ENCODE data around the gene RAB6D.

GRCh38 chr2:131322209-131322608 lies 41.8 kb downstream of the RAB6D start:
- TF ChIP-seq CTCF (IDR thresholded peaks at IDR 0.05) (no peak), TP53 (CRISPR knock-in tag; IDR thresholded peaks at IDR 0.05) (no peak), ATF2 (CRISPR knock-in tag; IDR thresholded peaks at IDR 0.05; ENCODE audit: borderline replicate concordance, low read depth) (no peak), E2F1 (CRISPR knock-in tag; IDR thresholded peaks at IDR 0.05) (no peak), ARID4B (CRISPR knock-in tag; IDR thresholded peaks at IDR 0.05; ENCODE audit: borderline replicate concordance) (no peak), ZNF232 (CRISPR knock-in tag; IDR thresholded peaks at IDR 0.05) (no peak), CREB1 (CRISPR knock-in tag; IDR thresholded peaks at IDR 0.05) (no peak), ZNF416 (CRISPR knock-in tag; IDR thresholded peaks at IDR 0.05) (no peak), ATF6 (CRISPR knock-in tag; IDR thresholded peaks at IDR 0.05) (no peak), SMAD3 (CRISPR knock-in tag; IDR thresholded peaks at IDR 0.05; ENCODE audit: borderline replicate concordance) (no peak), JUN (CRISPR knock-in tag; IDR thresholded peaks at IDR 0.05) (no peak)
